GM19023 (cell line): ENCODE measurements around the gene MRGPRD.

Experiments
- ATAC-seq: cut with Tn5 transposase; IDR thresholded peaks from one replicate; pipeline ENCODE4 v1.9.1; 2021; ENCODE audit warnings: mild to moderate bottlenecking, moderate library complexity; ENCODE audit not compliant: unreplicated experiment

MRGPRD gene

GRCh38 chr11:68980776-68981065, at the start of gene MRGPRD:
TSS of gene MRGPRD (minus strand) at chr11:68980986. CDS start at chr11:68980986, 0 bp downstream.
- no peak for ATAC-seq

- no peak for ATAC-seq
Observed at GRCh38 chr11:69030301-69030700, 49.5 kb upstream of the MRGPRD start.

- no peak for ATAC-seq
Observed at GRCh38 chr11:69027704-69028372, 47.1 kb upstream of the MRGPRD start.

GRCh38 chr11:69024509-69024908, 43.7 kb upstream of the MRGPRD start:
- no peak for ATAC-seq

GRCh38 chr11:69022260-69022659, 41.5 kb upstream of the MRGPRD start:
- ATAC-seq = no peak

- no peak for ATAC-seq
Observed at GRCh38 chr11:69018924-69019323, 38.1 kb upstream of the MRGPRD start.

- no peak for ATAC-seq
Observed at GRCh38 chr11:69017951-69018350, 37.2 kb upstream of the MRGPRD start.

GRCh38 chr11:69014898-69015549, 34.2 kb upstream of the MRGPRD start:
- no peak for ATAC-seq

- ATAC-seq = no peak
Observed at GRCh38 chr11:69014084-69014851, 33.5 kb upstream of the MRGPRD start.

- no peak for ATAC-seq
Observed at GRCh38 chr11:69013009-69013951, 32.5 kb upstream of the MRGPRD start, which contains the start of gene MRGPRF. TSS of gene MRGPRF (minus strand) at chr11:69013246. CDS start at chr11:69009901, 3,345 bp downstream.

GRCh38 chr11:69012092-69013008, 31.6 kb upstream of the MRGPRD start:
- no peak for ATAC-seq

GRCh38 chr11:69011624-69012091, 30.9 kb upstream of the MRGPRD start:
- no peak for ATAC-seq

GRCh38 chr11:69010964-69011623, 30.3 kb upstream of the MRGPRD start:
- no peak for ATAC-seq

GRCh38 chr11:69010361-69010891, 29.6 kb upstream of the MRGPRD start:
- ATAC-seq = no peak

GRCh38 chr11:69009441-69010211, 28.8 kb upstream of the MRGPRD start:
- ATAC-seq = no peak

- no peak for ATAC-seq
Observed at GRCh38 chr11:69008737-69009440, 28.1 kb upstream of the MRGPRD start.

GRCh38 chr11:69007975-69008381, 27.2 kb upstream of the MRGPRD start:
- ATAC-seq = no peak
